NCI-H82 (cell line): ENCODE data around the gene UBXN11.
"Not testable (repeated sequence)": the region's sequence is repeated elsewhere in the genome, so short reads cannot be mapped to it uniquely, and the experiment has no call there.

Experiments used
- DNase-seq: peaks from one replicate; lab custom pipeline; 2025; lab: John Stamatoyannopoulos, UW

UBXN11 gene

GRCh38 chr1:26305667-26306289, 658 bp downstream of the UBXN11 start:
- DNase-seq: peak; percentile 55

GRCh38 chr1:26302733-26303405, 3.6 kb downstream of the UBXN11 start:
- DNase-seq: peak; percentile 40

- no peak for DNase-seq
Measured at GRCh38 chr1:26300578-26301275, 5.7 kb downstream of the UBXN11 start.

GRCh38 chr1:26297791-26298124, 8.7 kb downstream of the UBXN11 start:
- no peak for DNase-seq

GRCh38 chr1:26297057-26297790, 9.2 kb downstream of the UBXN11 start:
- no peak for DNase-seq

GRCh38 chr1:26296340-26297056, 9.9 kb downstream of the UBXN11 start:
- DNase-seq: no peak

GRCh38 chr1:26295194-26296138, 11.0 kb downstream of the UBXN11 start:
- no peak for DNase-seq

- no peak for DNase-seq
Measured at GRCh38 chr1:26293911-26294463, 12.4 kb downstream of the UBXN11 start.

- not testable (repeated sequence) for DNase-seq
Measured at GRCh38 chr1:26292735-26293134, 13.7 kb downstream of the UBXN11 start.

GRCh38 chr1:26291939-26292338, 14.5 kb downstream of the UBXN11 start:
- no peak for DNase-seq

GRCh38 chr1:26291433-26291832, 15.0 kb downstream of the UBXN11 start:
- no peak for DNase-seq

GRCh38 chr1:26290882-26291261, 15.6 kb downstream of the UBXN11 start:
- DNase-seq: no peak

- DNase-seq: no peak
Measured at GRCh38 chr1:26290122-26290881, 16.1 kb downstream of the UBXN11 start.

- DNase-seq: peak; percentile 43
Measured at GRCh38 chr1:26289158-26290059, 17.0 kb downstream of the UBXN11 start.

GRCh38 chr1:26288311-26288941, 18.0 kb downstream of the UBXN11 start:
- DNase-seq: no peak

GRCh38 chr1:26287811-26288210, 18.6 kb downstream of the UBXN11 start:
- no peak for DNase-seq

- peak; percentile 41 for DNase-seq
Measured at GRCh38 chr1:26287033-26287711, 19.3 kb downstream of the UBXN11 start.

- no peak for DNase-seq
Measured at GRCh38 chr1:26286064-26286416, 20.4 kb downstream of the UBXN11 start.
